SK-MEL-5 (cell line): ENCODE data around the gene SH3TC2. TPM values are rescaled to one million over a fixed set of nuclear protein-coding genes. Genes with fewer than 3 reads are reported as not detected.
"Not testable (repeated sequence)": the region's sequence is repeated elsewhere in the genome, so short reads cannot be mapped to it uniquely, and the experiment has no call there.

Experiments
- DNase-seq: peaks from one replicate; pipeline ENCODE4 v3.0.0-alpha.2; 2016; ENCODE audit warnings: low read depth, low spot score
- in situ Hi-C: cut with HindIII; loops from 2 replicates; pipeline ENCODE4 v1.10.0; 2016; ENCODE audit warnings: low sequenced_read_pairs, high pct_unique_total_duplicates, low pct_unique_long_range_greater_than_20kb
- polyA plus RNA-seq, 2 experiments: library from polyadenylated mRNA; depleted of rRNA; stranded (reverse); fragments of >200 nt; gene quantifications; 2 replicates each; pipeline ENCODE4 v1.2.3, GENCODE V29; 2015
- total RNA-seq: library from RNA; depleted of rRNA; stranded (reverse); fragments of >200 nt; shearing (Covaris generic); gene quantifications from 2 replicates; pipeline ENCODE4 v1.2.3, GENCODE V29; 2014; rRNA removed

The SH3TC2 gene
- 21.8 and 22.1 TPM in 2 replicates for total RNA-seq
- polyA plus RNA-seq (2015; cell fraction: cytosol; rRNA removed) = 12.5 and 20.5 TPM in 2 replicates
- polyA plus RNA-seq (2015; cell fraction: nucleus; rRNA removed) = 68.1 and 109 TPM in 2 replicates

DNA sequence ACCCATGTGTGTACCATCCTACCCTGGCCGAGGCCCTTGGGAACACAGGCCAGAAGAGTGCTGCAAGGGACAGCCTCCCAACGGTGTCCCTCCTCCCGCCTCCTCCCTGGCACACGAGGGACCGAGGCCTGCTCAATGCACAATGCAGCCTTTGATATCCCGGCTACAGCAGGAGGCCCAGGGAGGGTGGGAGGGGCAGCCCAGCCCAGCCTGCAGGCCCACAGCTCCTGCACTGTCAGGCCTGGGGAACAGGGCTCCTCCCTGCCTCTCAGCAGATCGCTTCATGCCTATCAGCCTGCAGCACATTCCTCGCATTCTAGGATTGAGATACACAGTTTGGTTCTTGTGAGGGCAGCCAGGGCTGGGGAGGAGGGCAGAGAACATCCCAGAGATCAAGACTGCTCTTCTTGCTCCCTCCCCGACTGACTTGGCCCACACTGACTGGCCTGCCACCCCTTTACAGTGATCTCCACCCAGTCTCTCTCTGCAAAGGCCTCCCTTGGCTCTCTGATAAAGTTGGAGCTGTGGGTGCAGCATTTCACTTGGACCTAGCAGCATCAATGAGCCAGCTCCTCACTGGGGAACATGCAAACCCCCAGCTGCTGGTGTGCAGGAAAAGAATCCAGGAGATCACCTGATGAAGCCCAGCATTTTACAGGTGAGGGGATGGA, at the start of gene SH3TC2:
TSS of gene SH3TC2 (minus strand) at position 46 of the 671 bp plus-strand sequence. CDS start at position 6, 40 bp downstream.
- in situ Hi-C loops = no loop called here
- DNase-seq = peak; percentile 88

DNA sequence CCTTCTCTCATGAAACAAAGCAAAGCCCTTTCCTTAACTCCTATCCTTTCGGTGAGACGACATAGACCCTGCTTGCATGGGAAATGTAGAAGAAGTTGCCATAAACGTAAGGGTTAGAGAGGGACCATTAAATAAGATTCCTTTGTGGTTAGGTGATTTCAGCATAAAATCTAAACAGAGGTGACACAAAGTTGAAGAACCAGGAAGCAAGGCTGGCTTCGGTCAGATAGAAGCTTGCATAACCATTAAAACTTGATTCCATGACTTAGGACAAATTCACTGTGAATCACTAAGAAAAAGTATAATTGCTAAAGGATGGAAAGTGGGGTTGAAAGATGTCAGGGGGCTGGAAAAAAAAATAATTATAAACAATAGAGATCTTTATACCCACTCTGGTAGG, 47.5 kb upstream of the SH3TC2 start:
- in situ Hi-C loops = no loop called here

GRCh38 chr5:149108651-149109280, 45.9 kb upstream of the SH3TC2 start:
- DNase-seq = no peak
- in situ Hi-C loops = no loop called here

More for the DNA sequence above, 47.5 kb upstream of the SH3TC2 start:
- DNase-seq = no peak

DNA sequence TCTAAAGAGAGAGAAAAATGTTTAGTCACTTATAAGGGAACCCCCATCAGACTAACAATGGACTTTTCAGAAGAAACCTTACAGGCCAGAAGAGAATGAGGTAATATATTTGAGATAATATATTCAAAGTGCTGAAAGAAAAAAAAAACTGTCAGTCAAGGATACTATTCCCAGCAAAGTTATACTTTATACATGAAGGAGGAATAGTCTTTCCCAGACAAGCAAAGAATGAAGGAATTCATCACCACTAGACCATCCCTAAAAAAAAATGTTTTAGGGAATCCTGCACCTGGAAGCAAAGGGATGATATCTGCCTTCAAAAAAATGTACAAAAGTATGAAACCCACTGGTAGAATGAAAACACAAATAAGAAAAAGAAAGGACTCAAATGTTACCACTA, 37.5 kb upstream of the SH3TC2 start:
- in situ Hi-C loops = no loop called here
- DNase-seq = no peak

DNA sequence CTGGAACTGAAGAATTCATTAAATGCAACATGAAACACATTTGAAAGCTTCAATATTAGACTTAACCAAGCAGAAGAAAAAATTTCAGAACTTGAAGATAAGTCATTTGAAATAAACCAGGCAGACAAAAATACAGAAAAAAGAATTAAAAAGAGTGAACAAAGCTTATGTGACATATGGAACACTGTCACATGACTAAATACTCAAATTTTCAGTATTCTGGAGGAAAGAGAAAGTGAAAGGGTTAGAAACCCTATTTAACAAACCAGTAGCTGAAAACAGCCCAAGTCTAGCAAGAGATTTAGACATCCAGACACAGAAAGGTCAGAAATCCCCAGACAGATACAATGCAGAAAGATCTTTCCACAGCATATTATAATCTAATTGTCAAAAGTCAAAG, 37.1 kb upstream of the SH3TC2 start:
- no peak for DNase-seq
- in situ Hi-C loops = no loop called here

- no peak for DNase-seq
Observed at GRCh38 chr5:149094996-149095395, 32.1 kb upstream of the SH3TC2 start.

GRCh38 chr5:149093625-149094024, 30.8 kb upstream of the SH3TC2 start:
- in situ Hi-C loops = no loop called here
- no peak for DNase-seq

More at GRCh38 chr5:149094996-149095395, 32.1 kb upstream of the SH3TC2 start:
- in situ Hi-C loops = no loop called here

DNA sequence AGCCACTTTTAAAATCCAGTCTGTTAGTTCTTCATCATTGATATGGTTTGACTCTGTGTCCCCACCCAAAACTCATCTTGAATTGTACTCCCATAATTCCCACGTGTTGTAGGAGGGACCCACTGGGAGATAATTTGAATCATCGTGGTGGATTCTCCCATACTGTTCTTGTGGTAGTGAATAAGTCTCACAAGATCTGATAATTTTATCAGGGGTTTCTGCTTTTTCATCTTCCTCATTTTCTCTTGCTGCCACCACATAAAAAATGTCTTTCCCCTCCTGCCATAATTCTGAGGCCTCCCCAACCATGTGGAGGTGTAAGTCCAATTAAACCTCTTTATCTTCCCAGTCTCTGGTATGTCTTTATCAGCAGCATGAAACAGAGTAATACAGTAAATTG, 26.9 kb upstream of the SH3TC2 start:
- DNase-seq = no peak
- in situ Hi-C loops = no loop called here

DNA sequence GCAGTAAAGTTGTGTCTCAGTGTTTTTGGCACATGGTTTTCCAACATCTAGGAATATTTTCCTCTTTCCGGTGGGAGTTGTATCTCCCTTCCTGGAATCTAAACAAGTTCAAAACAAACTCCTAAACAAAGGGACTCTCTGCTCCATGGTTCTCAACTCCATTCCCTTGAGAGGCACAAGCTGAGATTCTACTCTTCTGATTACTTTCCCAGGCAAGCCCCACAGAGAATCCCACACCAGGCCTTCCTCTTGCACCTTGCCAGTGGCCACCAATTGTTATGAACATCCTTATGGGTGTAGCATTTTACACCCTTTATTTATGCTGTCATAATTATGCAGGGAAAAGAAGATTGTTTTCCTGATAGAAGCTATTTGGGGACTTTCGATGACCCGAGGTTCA, 25.8 kb upstream of the SH3TC2 start:
- no peak for DNase-seq
- in situ Hi-C loops = no loop called here

- in situ Hi-C loops = no loop called here
- no peak for DNase-seq
Observed at GRCh38 chr5:149083846-149084245, 21.0 kb upstream of the SH3TC2 start.

DNA sequence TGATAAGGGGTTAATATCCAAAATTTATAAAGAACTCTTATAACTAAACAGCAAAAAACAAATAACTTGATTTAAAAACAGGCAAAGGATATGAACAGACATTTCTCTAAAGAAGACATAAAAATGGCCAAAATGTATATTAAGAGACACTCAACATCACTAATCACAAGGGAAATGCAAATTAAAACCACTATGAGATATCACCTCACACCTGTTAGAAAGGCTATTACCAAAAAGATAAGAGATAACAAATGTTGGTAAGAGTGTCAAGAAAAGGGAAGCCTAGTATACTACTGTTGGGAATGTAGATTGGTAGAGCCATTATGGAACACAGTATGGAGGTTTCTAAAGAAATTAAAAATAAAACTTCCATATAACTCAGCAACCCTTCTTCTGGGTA, 19.4 kb upstream of the SH3TC2 start:
- in situ Hi-C loops = no loop called here
- DNase-seq = no peak

- in situ Hi-C loops = no loop called here
Observed at GRCh38 chr5:149080294-149080693, 17.4 kb upstream of the SH3TC2 start.

DNA sequence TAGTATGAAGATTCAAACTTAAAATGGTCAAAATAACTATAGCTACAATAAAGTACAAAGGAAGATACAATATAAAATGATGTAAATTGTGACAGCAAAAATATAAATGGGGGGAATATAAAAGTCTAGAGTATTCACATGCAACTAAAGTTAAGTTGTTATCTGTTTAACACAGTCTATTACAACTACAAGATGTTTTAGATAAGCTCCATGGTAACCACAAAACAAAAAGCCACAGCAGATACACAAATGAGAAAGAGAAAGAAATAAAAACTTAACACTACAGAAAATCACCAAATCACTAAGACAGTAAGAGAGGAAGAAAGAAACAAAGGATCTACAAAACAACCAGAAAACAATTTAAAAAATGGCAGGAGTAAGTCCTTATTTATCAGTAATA, 17.0 kb upstream of the SH3TC2 start:
- in situ Hi-C loops = no loop called here
- no peak for DNase-seq

More at GRCh38 chr5:149080294-149080693, 17.4 kb upstream of the SH3TC2 start:
- no peak for DNase-seq

GRCh38 chr5:149074071-149074470, 11.2 kb upstream of the SH3TC2 start:
- DNase-seq, in situ Hi-C loops: not testable (repeated sequence)

- DNase-seq = no peak
- in situ Hi-C loops = no loop called here
Observed at GRCh38 chr5:149073213-149073612, 10.4 kb upstream of the SH3TC2 start.

DNA sequence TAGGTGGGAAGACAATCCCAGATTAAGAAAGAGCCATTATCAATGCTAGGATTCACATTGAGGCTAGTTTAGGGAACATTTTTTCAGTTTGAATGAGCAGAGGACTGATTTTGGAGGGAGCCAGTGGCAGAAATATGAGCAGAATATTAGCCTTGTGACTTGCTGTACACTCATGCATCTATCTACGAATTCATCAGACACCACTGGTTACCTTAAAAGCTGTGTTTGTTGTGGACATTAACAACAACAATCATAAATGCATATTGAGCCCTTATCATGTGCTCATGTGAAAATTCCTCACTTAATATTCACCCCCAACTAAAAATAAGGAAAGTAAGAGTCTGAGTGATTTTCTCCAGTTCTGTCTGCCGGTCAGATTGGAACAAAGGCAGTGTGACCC, 9.9 kb upstream of the SH3TC2 start:
- no peak for DNase-seq
- in situ Hi-C loops = no loop called here

GRCh38 chr5:149072376-149072775, 9.5 kb upstream of the SH3TC2 start:
- in situ Hi-C loops = no loop called here
- no peak for DNase-seq

DNA sequence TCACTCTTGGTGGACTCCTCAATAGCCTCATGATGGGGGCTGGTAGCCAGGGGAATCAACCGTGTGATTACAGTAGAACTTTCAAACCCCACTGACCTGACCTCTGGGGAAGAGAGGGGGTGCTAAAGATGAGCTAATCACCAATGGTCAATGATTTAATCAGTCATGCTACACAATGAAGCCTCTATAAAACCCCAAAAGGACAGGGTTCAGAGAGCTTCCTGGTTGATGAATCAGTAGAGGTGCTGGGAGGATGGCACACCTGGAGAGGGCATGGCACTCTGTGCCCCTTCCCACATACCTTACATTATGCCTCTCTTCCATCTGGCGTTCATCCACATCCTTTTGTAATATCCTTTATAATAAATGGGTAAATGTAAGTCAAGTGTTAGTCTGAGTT, 8.9 kb upstream of the SH3TC2 start:
- DNase-seq = no peak
- in situ Hi-C loops = no loop called here

GRCh38 chr5:149071216-149071615, 8.4 kb upstream of the SH3TC2 start:
- in situ Hi-C loops = no loop called here
- DNase-seq = no peak
